Neutrophil (primary cell): ENCODE measurements around the gene TRAPPC12.

Experiments used
- H3K27ac ChIP-seq: fragments of 200-600 bp; sonication (generic); 2 replicates; pipeline ENCODE4 v1.5.1; 2016; ENCODE audit warnings: mild to moderate bottlenecking, moderate library complexity
- H3K27me3 ChIP-seq: fragments of 200-600 bp; sonication (generic); 2 replicates; pipeline ENCODE4 v1.6.0; 2016; ENCODE audit warnings: mild to moderate bottlenecking
- H3K36me3 ChIP-seq: fragments of 200-600 bp; sonication (generic); 2 replicates; pipeline ENCODE4 v1.5.1; 2017
- H3K4me1 ChIP-seq, 2 experiments: fragments of 200-600 bp in 1 of 2; sonication (generic) in 1 of 2; 1 replicate in 1 of 2; 2 replicates in 1 of 2; pipeline versions ENCODE4 v1.5.1 to v1.6.1; 2013 to 2016; ENCODE audit warnings: low read depth in 1 of 2, low read length in 1 of 2, mild to moderate bottlenecking in 1 of 2, moderate library complexity in 1 of 2; ENCODE audit not compliant: control insufficient read depth in 1 of 2, insufficient read depth in 1 of 2
- H3K4me3 ChIP-seq, 2 experiments: fragments of 200-600 bp in 1 of 2; sonication (generic) in 1 of 2; 1 replicate in 1 of 2; 2 replicates in 1 of 2; pipeline ENCODE4 v1.5.1; 2013 to 2016; ENCODE audit warnings: low read depth in 1 of 2, low read length in 1 of 2, mild to moderate bottlenecking in 1 of 2, moderate library complexity in 1 of 2
- H3K9me3 ChIP-seq: fragments of 200-600 bp; sonication (generic); 2 replicates; pipeline ENCODE4 v1.5.1; 2016
- TF ChIP-seq, protein P1 (sequence below): fragments of 200-600 bp; sonication (generic); IDR thresholded peaks from 2 replicates; pipeline ENCODE4 v1.5.1; 2016; ENCODE audit warnings: antibody characterized with exemption

Gene TRAPPC12

DNA sequence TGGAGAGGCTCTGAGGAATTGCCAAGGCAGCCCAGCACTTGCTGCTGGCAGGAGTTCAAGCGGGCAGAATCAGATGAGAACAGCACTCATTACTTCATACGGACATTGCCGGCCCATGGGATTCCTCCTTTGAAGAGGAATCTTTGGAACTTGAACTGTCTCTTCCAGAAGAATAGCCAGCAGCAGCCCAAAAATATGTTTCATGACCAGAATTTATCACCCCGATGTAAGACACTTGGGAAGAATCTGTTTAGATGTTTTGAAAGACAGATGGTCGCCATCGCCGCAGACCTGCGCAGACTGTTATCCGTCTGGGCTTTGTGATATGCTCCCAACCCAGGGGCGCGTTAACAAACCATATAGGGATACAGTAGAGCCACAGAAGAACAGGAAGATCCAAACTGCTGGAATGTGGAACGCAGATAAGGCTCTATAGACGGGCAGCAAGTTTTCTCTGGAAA, 143.5 kb downstream of the TRAPPC12 start:
- H3K27ac ChIP-seq: no peak overlapping the region
- no peaks in the 10 kb centered on the region for H3K36me3 ChIP-seq
- TF ChIP-seq, protein P1, sequence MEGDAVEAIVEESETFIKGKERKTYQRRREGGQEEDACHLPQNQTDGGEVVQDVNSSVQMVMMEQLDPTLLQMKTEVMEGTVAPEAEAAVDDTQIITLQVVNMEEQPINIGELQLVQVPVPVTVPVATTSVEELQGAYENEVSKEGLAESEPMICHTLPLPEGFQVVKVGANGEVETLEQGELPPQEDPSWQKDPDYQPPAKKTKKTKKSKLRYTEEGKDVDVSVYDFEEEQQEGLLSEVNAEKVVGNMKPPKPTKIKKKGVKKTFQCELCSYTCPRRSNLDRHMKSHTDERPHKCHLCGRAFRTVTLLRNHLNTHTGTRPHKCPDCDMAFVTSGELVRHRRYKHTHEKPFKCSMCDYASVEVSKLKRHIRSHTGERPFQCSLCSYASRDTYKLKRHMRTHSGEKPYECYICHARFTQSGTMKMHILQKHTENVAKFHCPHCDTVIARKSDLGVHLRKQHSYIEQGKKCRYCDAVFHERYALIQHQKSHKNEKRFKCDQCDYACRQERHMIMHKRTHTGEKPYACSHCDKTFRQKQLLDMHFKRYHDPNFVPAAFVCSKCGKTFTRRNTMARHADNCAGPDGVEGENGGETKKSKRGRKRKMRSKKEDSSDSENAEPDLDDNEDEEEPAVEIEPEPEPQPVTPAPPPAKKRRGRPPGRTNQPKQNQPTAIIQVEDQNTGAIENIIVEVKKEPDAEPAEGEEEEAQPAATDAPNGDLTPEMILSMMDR: no peak
- H3K4me1 ChIP-seq: peaks cover 12 to 13% of the 10 kb centered on the region in 2 experiments
- no peaks in the 10 kb centered on the region for H3K9me3 ChIP-seq
- H3K27me3 ChIP-seq: no peaks in the 10 kb centered on the region
- no peak overlapping the region for H3K4me3 ChIP-seq

- TF ChIP-seq, protein P1: no peak
- H3K27me3 ChIP-seq: no peaks in the 10 kb centered on the region
- no peak overlapping the region for H3K27ac ChIP-seq
- peaks cover 8 to 9% of the 10 kb centered on the region in 2 experiments for H3K4me1 ChIP-seq
- H3K36me3 ChIP-seq: no peaks in the 10 kb centered on the region
- H3K4me3 ChIP-seq: no peak overlapping the region
- H3K9me3 ChIP-seq: no peaks in the 10 kb centered on the region
Measured at GRCh38 chr2:3523551-3524041, 144.1 kb downstream of the TRAPPC12 start.

GRCh38 chr2:3526871-3527270, 147.4 kb downstream of the TRAPPC12 start:
- no peaks in the 10 kb centered on the region for H3K36me3 ChIP-seq
- no peaks in the 10 kb centered on the region for H3K4me1 ChIP-seq
- H3K9me3 ChIP-seq: no peaks in the 10 kb centered on the region
- TF ChIP-seq, protein P1: no peak
- no peaks in the 10 kb centered on the region for H3K27me3 ChIP-seq
- no peak overlapping the region for H3K27ac ChIP-seq
- no peak overlapping the region for H3K4me3 ChIP-seq

- Histone ChIP-seq H3K4me1 (no peaks in the 10 kb centered on the region), H3K4me3 (no peak overlapping the region), H3K27ac (no peak overlapping the region), H3K27me3 (no peaks in the 10 kb centered on the region), H3K36me3 (no peaks in the 10 kb centered on the region), H3K9me3 (no peaks in the 10 kb centered on the region)
- TF ChIP-seq, protein P1: no peak
Measured at GRCh38 chr2:3527886-3528785, 148.6 kb downstream of the TRAPPC12 start.
